Ascending aorta (tissue), 2 donors: ENCODE data around the gene PFKFB2. TPM values are rescaled to one million over a fixed set of nuclear protein-coding genes. Genes with fewer than 3 reads are reported as not detected.
"Not testable (repeated sequence)": the region's sequence is repeated elsewhere in the genome, so short reads cannot be mapped to it uniquely, and the experiment has no call there.

ENCODE experiments used
- DNase-seq, 2 donors: peaks; one replicate each; pipeline ENCODE4 v3.0.0-alpha.2; 2019; ENCODE audit warnings: low spot score in 2 of 2
- H3K27ac ChIP-seq, 2 donors: fragments of 200-600 bp; sonication (generic); one replicate each; pipeline ENCODE4 v1.5.1; 2016 to 2017; ENCODE audit warnings: mild to moderate bottlenecking in 1 of 2
- H3K27me3 ChIP-seq: fragments of 200-600 bp; sonication (generic); one replicate; pipeline ENCODE4 v1.5.1; 2017
- H3K36me3 ChIP-seq, 2 donors: fragments of 200-600 bp; sonication (generic); one replicate each; pipeline ENCODE4 v1.5.1; 2016
- H3K4me1 ChIP-seq, 2 donors: fragments of 200-600 bp; sonication (generic); one replicate each; pipeline ENCODE4 v1.5.1; 2016 to 2017; ENCODE audit warnings: mild to moderate bottlenecking in 1 of 2
- H3K4me3 ChIP-seq, 2 donors: fragments of 200-600 bp; sonication (generic); one replicate each; pipeline ENCODE4 v1.5.1; 2016 to 2017; ENCODE audit warnings: mild to moderate bottlenecking in 1 of 2
- H3K9me3 ChIP-seq, 2 donors: fragments of 200-600 bp; sonication (generic); one replicate each; pipeline ENCODE4 v1.5.1; 2016
- CTCF ChIP-seq, 3 experiments: fragments of 200-600 bp in 2 of 3; fragments of 450-650 bp in 1 of 3; sonication (generic) in 2 of 3; IDR thresholded peaks; one replicate each; pipeline ENCODE4 v1.5.1; 2016 to 2019; ENCODE audit warnings: antibody characterized with exemption in 3 of 3, mild to moderate bottlenecking in 1 of 3, moderate library complexity in 1 of 3
- intact Hi-C: fragments of 100-400 bp; cut with DNase I; formaldehyde crosslinking; loops from one replicate; pipeline ENCODE4 v1.15.1; 2023
- total RNA-seq: library from RNA; depleted of rRNA; stranded (reverse); fragments of >200 nt; gene quantifications from one replicate; pipeline ENCODE4 v1.1.0, GENCODE V29; 2016

The PFKFB2 gene
- total RNA-seq, 1 donor from 2014 or later, result 1.2 TPM

GRCh38 chr1:207036865-207037264 is 16.2 kb upstream of the PFKFB2 start:
- no peaks in the 10 kb centered on the region for H3K9me3 ChIP-seq
- H3K4me1 ChIP-seq, result no peaks in the 10 kb centered on the region
- TF ChIP-seq CTCF (IDR thresholded peaks at IDR 0.05), result no peak
- H3K4me3 ChIP-seq, result no peak overlapping the region
- intact Hi-C loops, result no loop called here
- no peak for DNase-seq
- no peak overlapping the region for H3K27ac ChIP-seq
- no peaks in the 10 kb centered on the region for H3K36me3 ChIP-seq
- H3K27me3 ChIP-seq, result no peaks in the 10 kb centered on the region

- peaks cover 0 to 6% of the 10 kb centered on the region in 2 donors for H3K36me3 ChIP-seq
- H3K9me3 ChIP-seq, result no peaks in the 10 kb centered on the region
- no peak for DNase-seq
- H3K4me3 ChIP-seq, result no peak overlapping the region
- intact Hi-C loops, result no loop called here
- no peaks in the 10 kb centered on the region for H3K27me3 ChIP-seq
- TF ChIP-seq CTCF (IDR thresholded peaks at IDR 0.05), result no peak
- no peaks in the 10 kb centered on the region for H3K4me1 ChIP-seq
- H3K27ac ChIP-seq, result no peak overlapping the region
These were observed 13.5 kb upstream of the PFKFB2 start for GRCh38 chr1:207039380-207040180.

GRCh38 chr1:207040181-207040533 is 12.9 kb upstream of the PFKFB2 start:
- TF ChIP-seq CTCF (IDR thresholded peaks at IDR 0.05), result no peak
- Histone ChIP-seq H3K27me3 (no peaks in the 10 kb centered on the region), H3K4me1 (no peaks in the 10 kb centered on the region), H3K27ac (no peak overlapping the region), H3K9me3 (no peaks in the 10 kb centered on the region), H3K36me3 (peaks cover 0 to 6% of the 10 kb centered on the region in 2 donors), H3K4me3 (no peak overlapping the region)
- no peak for DNase-seq
- intact Hi-C loops, result no loop called here

- DNase-seq, H3K9me3 ChIP-seq, H3K36me3 ChIP-seq, H3K27ac ChIP-seq, intact Hi-C loops, H3K27me3 ChIP-seq, H3K4me3 ChIP-seq, H3K4me1 ChIP-seq: not testable (repeated sequence)
These were observed 11.7 kb upstream of the PFKFB2 start for GRCh38 chr1:207041397-207041796.

- H3K27me3 ChIP-seq, result no peaks in the 10 kb centered on the region
- H3K4me1 ChIP-seq, result peaks cover 5 to 7% of the 10 kb centered on the region in 2 donors
- TF ChIP-seq CTCF (IDR thresholded peaks at IDR 0.05), result no peak
- no peak for DNase-seq
- no peak overlapping the region for H3K27ac ChIP-seq
- intact Hi-C loops, result loop anchor here (2.0 kb wide), 1 partner anchor 41 kb away; no protein-coding TSS in a partner anchor
- no peaks in the 10 kb centered on the region for H3K9me3 ChIP-seq
- H3K4me3 ChIP-seq, result no peak overlapping the region
- peaks cover 12 to 25% of the 10 kb centered on the region in 2 donors for H3K36me3 ChIP-seq
These were observed 7.6 kb upstream of the PFKFB2 start for GRCh38 chr1:207045453-207045852.

GRCh38 chr1:207047505-207047904 is 5.6 kb upstream of the PFKFB2 start:
- intact Hi-C loops, result no loop called here
- TF ChIP-seq CTCF (IDR thresholded peaks at IDR 0.05), result no peak
- H3K9me3 ChIP-seq, result no peaks in the 10 kb centered on the region
- no peaks in the 10 kb centered on the region for H3K27me3 ChIP-seq
- peaks cover 12 to 25% of the 10 kb centered on the region in 2 donors for H3K36me3 ChIP-seq
- no peak overlapping the region for H3K4me3 ChIP-seq
- DNase-seq, result no peak
- H3K4me1 ChIP-seq, result peaks cover 7 to 13% of the 10 kb centered on the region in 2 donors
- H3K27ac ChIP-seq, result no peak overlapping the region
